Stimulated activated CD8-positive, alpha-beta memory T cell treated with anti-CD3 and anti-CD28 coated beads, Interleukin-12 subunit alpha, Interleukin-12 subunit beta, amount 100 ng/mL, for 1 hour (primary cell): ENCODE measurements around the gene CNOT1.
"Not testable (repeated sequence)": the region's sequence is repeated elsewhere in the genome, so short reads cannot be mapped to it uniquely, and the experiment has no call there.

Experiments
- DNase-seq: peaks from one replicate; pipeline ENCODE4 v3.0.0-alpha.2; 2020; ENCODE audit warnings: low read depth

CNOT1 gene

DNA sequence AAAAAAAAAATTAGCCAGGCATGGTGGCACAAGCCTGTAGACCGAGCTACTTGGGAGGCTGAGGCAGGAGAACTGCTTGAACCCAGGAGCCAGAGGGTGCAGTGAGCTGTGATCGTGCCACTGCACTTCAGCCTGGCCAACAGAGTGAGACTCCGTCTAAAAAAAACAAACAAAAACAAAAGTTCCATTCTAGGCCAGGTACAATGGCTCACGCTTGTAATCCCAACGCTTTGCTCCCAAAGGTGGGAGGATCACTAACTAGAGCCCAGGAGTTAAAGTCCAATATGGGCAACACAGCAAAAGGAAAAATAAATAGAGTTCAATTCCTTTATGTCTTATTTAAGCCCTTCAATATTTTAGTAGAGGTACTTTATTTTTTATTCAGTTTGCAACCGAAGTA lies 47.5 kb downstream of the CNOT1 start:
- no peak for DNase-seq

DNA sequence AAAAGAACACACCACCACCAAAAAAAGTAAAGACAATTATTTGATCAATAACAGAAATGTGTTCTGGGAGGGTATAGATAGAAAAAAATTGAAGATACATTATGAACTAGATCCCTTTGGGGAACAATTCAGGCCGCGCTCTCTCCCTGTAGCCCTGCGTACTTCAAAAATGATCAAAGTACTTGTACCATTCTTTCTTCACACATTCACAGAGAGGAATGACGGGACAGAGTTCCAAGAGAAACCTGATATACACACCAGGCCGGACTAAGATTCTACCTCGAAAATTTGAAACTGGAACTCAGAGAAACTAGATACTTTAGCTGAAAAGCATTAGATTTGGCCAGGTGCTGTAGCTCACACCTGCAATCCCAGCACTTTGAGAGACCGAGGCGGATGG lies 50.0 kb downstream of the CNOT1 start:
- no peak for DNase-seq

DNA sequence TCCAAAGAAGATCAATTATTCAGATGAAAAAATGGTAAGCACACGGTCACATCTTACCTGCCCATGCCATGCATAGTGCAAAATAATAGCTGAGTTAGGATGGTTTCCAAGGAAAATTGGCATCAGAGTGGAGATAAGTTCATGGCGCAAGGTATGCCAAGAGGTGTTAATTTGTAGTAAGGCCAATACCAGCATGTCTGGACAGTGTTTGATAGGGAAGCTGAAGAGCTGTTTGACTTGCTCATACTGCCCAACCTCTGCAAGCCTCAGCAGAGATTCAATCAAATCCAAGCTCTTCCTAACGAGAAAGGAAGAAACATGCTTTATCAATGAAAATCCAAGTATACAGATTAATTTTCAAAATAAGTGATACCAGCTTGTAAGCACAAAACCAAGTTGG lies 51.0 kb downstream of the CNOT1 start:
- no peak for DNase-seq

DNA sequence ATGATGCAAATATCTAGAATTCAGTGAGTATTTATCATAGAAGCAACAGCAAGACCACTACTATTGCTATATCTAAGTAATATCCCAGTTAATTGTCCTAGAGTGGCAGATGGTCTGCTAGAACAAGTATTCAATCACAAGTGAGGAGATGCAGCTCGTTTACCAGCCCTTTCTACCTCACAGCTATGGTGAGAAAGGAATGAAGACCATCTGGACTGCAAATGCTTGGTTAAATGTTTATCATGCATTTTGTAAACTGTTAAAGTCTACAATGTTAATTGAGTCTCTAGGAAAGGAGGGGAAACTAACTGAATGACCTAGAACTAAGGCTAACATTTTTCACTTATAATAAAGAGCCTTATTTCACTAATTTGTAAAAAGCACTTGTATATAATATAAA lies 52.5 kb downstream of the CNOT1 start:
- DNase-seq: no peak

DNA sequence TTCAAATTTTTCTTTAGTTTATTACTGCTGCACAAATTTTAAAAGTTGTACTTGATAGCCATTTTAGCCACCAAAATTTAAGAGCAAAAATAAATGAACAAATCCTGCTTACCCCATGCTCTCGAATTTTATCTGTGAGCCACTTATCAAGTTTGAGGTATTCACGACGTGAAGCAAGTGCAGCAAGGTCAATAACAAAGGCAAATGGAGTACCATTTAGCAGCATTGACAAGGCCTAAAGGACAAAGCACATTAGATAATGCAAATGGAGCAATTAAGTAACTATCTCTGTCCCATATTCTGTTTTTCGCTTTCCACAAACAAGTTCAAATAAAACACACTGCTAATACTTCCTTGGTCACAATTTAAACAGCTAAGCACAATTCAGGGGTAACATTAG lies 54.7 kb downstream of the CNOT1 start:
- DNase-seq: no peak

DNA sequence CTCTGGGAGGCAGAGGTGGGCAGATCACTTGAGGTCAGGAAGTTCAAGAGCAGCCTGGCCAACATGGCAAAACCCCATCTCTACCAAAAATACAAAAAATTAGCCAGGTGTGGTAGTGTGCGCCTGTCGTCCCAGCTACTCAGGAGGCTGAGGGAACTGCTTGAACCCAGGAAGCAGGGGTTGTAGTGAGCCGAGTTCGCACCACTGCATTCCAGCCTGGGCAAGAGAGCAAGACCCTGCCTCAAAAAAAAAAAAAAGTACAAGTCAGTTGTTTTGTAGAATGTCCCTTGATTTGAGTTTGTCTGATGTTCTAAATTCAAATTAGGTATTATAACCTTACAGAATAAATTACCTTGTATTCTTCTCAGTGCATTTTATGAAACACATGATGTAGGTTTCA lies 63.9 kb downstream of the CNOT1 start:
- DNase-seq: not testable (repeated sequence)

DNA sequence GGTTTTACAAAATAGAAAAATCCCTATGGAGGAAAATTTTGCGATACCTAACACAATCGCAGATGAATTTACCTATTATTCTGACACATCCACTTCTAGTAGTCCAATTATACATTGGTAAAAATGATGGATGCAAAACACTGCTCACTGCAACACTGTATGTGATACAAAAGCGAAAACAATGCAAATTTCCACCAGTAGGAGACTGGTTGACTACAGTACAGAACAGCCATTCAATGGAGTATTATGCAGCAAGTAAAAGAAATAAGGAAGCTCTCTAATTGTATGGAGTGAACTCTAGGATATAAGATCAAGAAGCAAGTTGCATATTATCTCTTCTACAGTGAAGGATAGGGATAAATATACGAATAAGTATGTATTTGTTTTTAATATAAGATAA lies 65.9 kb downstream of the CNOT1 start:
- DNase-seq: no peak

DNA sequence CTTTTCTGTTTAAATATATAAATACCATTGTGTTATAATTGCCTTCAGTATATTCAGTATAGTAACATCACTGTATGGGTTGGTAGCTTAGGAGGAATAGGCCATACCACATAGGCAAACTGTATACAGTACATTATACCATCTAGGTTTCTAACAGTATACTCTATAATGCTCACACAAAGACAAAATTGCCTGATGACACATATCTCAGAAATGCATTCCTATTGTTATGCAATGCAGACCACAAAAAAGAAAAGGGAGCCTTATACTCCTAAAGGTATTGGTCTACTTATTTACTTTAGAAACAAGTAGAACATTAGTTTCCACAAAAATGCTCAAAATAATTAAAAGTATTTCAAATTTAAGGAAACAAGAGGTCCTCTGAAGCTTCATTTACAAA lies 66.4 kb downstream of the CNOT1 start:
- DNase-seq: no peak

DNA sequence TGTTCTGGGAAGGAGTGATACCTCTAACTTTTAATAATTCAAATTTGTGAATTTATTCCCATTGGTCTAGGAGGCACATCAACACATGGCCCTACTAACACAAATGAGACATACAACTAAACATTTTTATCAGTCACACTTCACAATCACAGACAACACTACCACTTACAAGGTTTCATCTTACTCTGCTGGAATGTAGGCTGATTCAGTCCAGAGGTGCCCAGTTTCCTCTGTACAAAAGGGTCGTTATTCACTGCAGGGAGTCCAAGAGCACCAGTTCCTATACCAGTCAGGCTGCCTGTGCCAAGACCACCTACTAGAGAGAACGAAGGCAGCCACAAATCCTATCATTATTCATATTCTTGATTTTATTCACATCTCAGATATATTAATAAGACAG lies 72.9 kb downstream of the CNOT1 start:
- DNase-seq: no peak

DNA sequence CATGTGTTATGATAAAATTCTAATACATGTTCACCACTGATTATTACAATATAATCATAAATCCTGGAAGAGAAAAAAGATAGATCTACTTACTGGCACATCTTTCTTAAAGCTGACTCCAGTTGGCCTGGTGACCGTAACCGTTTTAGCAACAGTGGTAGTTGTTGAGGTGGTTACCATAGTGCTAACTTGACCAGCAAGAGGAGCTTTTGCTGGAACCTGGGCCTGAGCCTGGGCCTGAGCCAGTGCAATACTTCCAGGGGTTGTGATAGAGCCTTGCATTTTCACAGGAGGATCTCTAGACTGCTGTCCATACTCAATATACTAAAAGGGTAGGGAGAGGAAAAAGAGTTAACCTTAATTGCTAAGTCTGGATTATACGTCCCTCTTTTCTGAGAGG lies 78.1 kb downstream of the CNOT1 start:
- DNase-seq: no peak

DNA sequence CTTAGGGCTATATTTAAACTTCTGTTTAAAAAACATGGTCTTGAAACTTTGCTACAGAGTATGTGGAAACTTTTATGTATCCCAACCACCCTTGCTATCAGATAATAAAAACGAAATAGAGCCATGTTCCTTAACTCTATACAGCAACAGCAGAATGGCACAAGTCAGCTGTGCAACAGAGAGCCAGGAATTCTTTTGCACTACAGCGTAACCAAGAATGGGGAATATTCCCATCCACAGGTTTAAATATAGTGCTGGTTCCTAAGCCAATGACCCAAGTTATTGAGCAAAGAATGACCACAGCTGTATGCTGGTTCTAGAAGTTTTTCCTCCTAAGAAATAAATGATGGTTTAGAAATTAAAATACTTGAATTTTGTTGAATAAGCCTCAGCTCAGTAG lies 81.2 kb downstream of the CNOT1 start:
- no peak for DNase-seq

DNA sequence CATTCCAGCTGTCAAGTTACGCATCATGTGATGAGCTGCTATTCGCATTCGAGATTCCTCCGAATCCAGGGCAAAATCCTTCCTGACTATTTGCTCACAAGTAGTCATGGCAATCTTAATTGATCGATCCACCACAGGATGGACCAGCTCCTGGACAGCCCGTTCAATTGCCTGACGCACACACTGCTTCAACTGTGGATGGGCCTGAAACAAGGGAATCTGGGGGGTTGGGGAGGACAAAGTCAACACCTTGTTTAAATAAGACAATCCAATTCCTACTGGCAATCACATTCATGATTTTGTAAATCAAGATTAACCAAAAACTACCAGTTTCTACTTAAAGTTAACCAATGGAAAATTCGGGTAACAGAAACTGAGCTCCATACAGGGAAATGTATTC lies 85.9 kb downstream of the CNOT1 start:
- DNase-seq: no peak

DNA sequence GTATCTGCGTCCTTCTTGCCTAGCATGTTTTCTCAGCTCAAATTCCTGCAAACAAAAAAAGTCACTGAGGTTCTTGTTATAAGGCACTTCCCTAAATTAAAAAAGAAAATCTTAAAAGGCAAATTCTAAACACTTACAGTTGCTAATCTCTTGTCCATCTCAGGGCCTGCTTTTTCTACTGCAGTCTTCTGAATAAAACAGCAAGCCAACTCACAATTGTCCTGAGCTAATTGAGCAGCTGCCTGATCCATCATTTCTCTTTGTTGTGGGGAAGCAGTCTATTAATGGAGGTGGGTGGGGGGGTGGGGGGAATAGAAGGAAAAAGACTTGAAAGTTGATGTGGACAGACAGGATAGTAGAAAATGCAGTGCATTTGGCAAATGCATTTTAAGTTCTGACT lies 87.3 kb downstream of the CNOT1 start:
- DNase-seq: no peak

DNA sequence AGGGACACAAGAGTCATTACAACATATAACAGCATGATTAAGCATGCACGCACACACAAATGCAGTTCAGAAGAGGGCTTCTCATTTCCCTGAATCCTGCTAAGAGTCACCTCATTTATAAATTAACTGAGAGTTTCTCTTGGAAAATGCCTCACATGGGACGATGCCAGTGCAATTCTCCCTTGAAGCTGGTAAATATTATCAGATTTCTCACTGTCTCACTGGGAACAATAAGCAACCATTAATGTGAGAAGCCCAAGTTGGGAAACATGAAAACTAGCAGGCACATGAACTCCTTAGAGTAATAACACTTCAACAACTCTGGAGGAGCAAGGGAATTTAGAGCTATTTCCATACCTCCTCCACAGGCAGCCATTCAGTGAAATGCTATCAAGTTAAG lies 87.9 kb downstream of the CNOT1 start:
- DNase-seq: no peak

DNA sequence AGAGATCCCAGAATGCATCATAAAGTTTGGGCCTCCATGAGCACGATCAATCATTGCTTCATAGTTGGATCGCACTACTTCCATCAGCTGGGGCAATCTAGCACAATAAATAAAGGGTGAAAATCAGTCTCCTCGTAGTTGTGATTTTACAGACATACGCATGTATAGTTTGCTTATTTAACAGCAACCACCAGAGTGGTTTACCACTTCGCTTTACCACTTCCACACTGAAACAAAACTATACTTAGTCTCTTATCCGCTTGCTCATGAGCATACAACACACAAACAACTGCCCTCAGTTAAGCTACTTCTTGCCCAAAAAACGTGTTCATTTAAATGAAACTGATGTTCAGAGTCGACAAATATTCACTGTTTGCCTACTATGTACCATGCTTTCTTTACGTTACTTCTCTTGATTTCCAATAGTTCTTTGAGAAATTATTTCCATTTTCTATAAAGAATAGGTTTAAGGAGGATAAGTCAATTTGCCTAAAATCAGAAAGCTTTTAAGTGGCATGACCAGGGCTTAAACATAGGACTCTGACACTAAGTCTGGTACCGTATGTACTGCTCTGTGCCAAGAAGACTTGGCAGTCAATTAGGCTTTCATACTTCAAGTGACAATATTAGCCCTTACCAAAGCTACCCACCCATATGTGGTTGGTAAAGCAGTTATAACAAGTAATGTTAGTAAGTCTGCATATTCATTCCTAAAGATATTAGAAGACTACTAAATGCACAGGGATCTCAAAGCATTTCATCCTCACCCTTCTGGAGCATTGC lies 92.3 kb downstream of the CNOT1 start:
- DNase-seq: no peak

DNA sequence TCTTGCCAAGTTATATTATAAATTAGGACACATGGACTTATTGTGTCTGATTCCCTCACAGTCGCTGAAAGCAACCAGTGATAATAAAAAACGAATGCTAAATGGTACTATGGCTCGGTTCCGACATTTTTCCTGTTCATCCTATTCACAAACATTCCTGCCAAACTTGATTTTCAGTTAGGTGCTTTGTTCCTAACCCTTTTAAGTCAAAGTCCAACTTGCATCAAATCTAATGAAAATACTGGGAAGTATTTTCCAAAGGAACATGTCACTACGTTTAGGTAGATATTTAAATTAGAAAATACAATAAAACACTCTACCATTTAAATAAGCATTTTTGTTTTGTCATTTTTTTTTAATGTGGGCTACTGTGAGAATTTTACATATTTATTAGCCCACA lies 93.3 kb downstream of the CNOT1 start:
- no peak for DNase-seq

DNA sequence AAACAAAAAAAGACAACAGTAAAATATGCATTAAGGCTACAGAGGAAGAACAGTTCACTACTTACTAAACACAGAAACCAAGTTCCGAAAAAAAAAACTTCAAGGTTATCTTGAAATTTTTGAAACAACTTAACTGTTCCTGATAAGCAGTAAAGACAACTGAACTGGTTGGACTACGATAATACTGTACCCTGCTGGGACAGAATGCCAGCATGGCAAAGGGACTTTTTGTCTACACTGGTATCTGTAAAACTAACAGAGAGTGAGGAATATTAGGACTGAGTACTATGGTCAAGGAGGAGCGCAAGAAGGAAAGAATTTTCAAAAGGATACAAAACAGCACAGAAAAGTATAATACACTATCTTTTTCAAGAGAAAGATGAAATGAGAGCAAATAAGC lies 94.5 kb downstream of the CNOT1 start:
- DNase-seq: no peak

DNA sequence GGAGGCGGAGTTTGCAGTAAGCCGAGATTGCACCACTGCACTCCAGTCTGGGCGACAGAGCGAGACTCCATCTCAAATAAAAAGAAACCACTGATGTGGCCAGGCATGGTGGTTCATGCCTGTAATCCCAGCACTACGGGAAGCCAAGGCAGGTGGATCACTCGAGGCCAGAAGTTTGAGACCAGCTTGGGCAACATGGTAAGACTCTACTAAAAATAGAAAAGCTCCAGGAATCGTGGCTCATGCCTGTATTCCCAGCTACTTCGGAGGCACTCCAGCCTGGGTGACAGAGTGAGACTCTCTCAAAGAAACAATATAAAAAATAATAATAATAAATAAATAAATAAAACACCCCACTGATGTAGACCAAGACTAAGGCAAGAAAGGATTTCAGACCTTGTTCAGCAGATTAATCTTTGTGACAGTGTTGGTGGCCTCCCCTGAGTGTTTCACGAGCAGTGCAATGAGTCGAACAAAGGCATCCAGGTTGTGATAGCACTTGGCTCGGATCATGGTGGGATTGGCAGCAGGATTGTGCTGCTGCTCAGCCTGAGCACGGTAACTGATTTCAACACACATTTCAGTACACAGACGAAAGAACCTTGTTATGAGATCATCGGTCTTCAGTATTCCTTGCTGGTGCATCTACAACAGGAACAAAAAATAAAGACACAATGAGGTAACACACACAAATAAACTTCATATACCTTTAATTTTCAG lies 95.7 kb downstream of the CNOT1 start:
- DNase-seq: no peak

DNA sequence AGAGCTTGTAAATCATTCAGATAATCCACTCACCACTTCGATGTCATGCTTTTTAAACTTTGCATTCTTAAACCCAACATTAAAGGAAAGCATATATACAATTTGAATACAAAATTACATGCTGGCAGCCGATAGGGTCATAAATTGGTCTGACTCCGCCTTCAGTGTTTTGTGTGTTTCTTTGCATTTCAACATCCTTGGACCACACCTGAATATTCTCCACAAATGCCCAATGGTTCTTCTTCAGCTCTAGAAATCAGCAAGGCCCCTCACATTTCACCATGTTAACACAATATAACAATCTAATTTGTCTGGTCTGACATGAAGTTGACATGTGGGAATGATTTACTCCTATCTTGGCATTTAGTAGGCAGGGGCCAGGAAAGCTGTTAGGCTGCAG lies 97.2 kb downstream of the CNOT1 start:
- DNase-seq: no peak

DNA sequence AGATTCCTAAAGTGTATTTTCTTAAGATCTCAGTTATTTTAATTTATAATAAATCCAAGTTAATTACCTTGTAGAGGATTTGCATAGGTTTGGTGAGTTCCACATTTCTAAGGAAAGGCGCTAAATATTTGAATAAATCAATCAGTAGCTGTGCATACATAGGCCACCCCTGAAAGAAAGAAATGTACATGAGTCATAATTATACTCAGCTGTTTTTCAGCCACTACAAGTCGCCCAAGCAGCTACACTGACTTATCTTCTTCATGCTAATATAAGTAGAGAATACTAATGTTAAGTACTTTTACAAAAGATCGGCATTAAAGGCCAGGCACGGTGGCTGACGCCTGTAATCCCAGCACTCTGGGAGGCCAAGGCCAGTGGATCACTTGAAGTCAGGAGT lies 99.4 kb downstream of the CNOT1 start:
- DNase-seq: no peak

DNA sequence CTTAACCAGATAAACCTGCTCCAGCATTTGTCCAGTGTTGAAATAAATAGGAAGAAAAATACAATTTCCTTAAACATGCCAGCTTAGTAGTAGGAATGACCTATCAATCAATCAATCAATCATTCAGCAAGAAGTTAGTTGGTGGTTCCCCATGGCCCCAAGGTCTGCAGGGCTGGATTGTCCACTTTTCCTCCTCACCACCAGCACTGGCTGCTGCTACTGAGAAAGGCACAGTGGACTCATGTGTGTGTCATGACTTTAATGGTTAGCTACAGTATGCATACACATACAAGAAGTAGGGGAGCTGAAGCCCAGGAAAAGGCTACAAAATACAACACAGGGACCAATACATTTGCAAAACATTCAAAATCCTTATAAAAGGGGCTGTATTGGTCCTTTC lies 109.9 kb downstream of the CNOT1 start:
- no peak for DNase-seq

DNA sequence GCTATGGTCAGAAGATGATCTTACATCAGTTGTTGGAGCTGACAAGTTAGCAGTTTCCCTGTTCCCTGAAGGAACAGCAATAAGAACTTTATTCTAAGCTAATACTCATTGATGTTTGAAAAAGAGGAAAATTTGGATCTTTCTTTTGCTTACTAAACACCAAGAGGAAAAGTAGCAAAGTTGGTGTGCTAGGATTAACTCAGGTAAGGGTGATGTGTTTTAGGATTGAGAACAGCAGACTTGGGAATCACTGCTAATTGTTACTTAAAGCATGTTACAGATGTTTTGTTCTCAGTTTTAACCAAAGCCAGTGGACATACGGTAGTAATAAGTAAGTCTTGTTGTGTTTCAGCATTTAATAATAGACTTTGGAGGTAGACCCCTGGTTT lies 110.7 kb downstream of the CNOT1 start:
- no peak for DNase-seq

DNA sequence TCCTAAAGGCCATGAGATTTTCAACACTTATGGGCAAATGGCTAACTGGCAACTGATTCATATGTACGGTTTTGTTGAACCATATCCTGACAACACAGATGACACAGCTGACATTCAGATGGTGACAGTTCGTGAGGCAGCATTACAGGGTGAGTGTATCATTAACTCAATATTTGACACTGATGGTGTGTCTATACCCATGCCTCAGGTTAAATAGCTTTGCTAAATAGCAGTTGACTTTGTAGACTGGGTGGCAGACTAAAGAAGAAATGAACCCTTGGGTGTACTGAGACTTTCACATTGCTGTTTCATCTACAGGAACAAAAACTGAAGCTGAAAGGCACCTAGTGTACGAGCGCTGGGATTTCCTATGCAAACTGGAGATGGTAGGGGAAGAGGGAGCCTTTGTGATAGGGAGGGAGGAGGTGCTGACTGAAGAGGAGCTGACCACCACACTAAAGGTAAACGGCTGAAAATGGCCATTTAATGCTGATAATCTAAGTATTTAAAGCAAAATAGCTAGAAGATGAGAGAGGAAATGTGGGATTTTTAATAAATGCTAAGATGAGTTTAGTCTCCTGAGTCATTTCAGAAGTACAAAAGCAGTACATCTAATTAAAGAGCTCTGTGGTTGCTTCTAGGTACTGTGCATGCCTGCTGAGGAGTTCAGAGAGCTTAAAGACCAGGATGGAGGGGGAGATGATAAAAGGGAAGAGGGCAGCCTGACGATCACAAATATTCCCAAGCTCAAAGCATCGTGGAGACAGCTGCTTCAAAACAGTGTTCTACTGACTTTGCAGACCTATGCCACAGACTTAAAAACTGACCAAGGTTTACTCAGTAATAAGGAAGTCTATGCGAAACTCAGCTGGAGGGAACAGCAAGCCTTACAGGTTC lies 111.3 kb downstream of the CNOT1 start:
- no peak for DNase-seq
